Liver (tissue), 9 donors: ENCODE data around the gene NDOR1. TPM values are rescaled to one million over a fixed set of nuclear protein-coding genes. Genes with fewer than 3 reads are reported as not detected.

Experiments used
- DNase-seq: peaks from one replicate; pipeline ENCODE4 v3.0.0-alpha.2; 2017; ENCODE audit warnings: low spot score
- H3K27ac ChIP-seq, 2 donors: one replicate each; pipeline ENCODE4 v1.7.0; 2013; ENCODE audit warnings: inconsistent platforms in 2 of 2, low read length in 2 of 2, control low read depth in 1 of 2, low read depth in 1 of 2, mild to moderate bottlenecking in 1 of 2
- H3K27me3 ChIP-seq, 4 donors: one replicate each; pipeline versions ENCODE4 v1.6.1 to v1.7.0; 2013; ENCODE audit warnings: low read length in 3 of 4, inconsistent platforms in 1 of 4, mild to moderate bottlenecking in 1 of 4, moderate library complexity in 1 of 4; ENCODE audit not compliant: control insufficient read depth in 4 of 4, insufficient read depth in 4 of 4
- H3K36me3 ChIP-seq, 4 donors: one replicate each; pipeline versions ENCODE4 v1.6.1 to v1.7.0; 2013; ENCODE audit warnings: low read length in 3 of 4, mild to moderate bottlenecking in 3 of 4, low read depth in 1 of 4, moderate library complexity in 1 of 4; ENCODE audit not compliant: control insufficient read depth in 4 of 4, insufficient read depth in 3 of 4
- H3K4me1 ChIP-seq, 4 donors: one replicate each; pipeline versions ENCODE4 v1.6.1 to v1.7.0; 2013; ENCODE audit warnings: low read length in 3 of 4, mild to moderate bottlenecking in 3 of 4, moderate library complexity in 1 of 4; ENCODE audit not compliant: control insufficient read depth in 4 of 4, insufficient read depth in 4 of 4
- H3K4me3 ChIP-seq, 3 donors: one replicate each; pipeline versions ENCODE4 v1.6.1 to v1.7.0; 2013; ENCODE audit warnings: low read length in 3 of 3, control low read depth in 1 of 3, low read depth in 1 of 3, mild to moderate bottlenecking in 1 of 3
- H3K9ac ChIP-seq, 2 donors: one replicate each; pipeline ENCODE4 v1.7.0; 2013; ENCODE audit warnings: low read length in 2 of 2, mild to moderate bottlenecking in 2 of 2, moderate library complexity in 2 of 2, control low read depth in 1 of 2, low read depth in 1 of 2
- H3K9me3 ChIP-seq, 4 donors: one replicate each; pipeline versions ENCODE4 v1.6.1 to v1.7.0; 2013; ENCODE audit warnings: low read length in 3 of 4; ENCODE audit not compliant: control insufficient read depth in 4 of 4
- EGR1 ChIP-seq, 2 donors: IDR thresholded peaks; 2 replicates each; pipeline ENCODE4 v1.6.1; 2016 to 2018; ENCODE audit warnings: antibody characterized with exemption in 2 of 2, low read depth in 2 of 2
- FOXA1 ChIP-seq: IDR thresholded peaks from 2 replicates; pipeline ENCODE4 v1.6.1; 2016; ENCODE audit warnings: antibody characterized with exemption
- FOXA2 ChIP-seq: IDR thresholded peaks from 2 replicates; pipeline ENCODE4 v1.6.1; 2016; ENCODE audit warnings: antibody characterized with exemption
- GABPA ChIP-seq, 2 donors: IDR thresholded peaks in 1 of 2; conservative IDR thresholded peaks in 1 of 2; 2 replicates each; pipeline ENCODE4 v1.6.1; 2016; ENCODE audit warnings: antibody characterized with exemption in 2 of 2, mild to moderate bottlenecking in 1 of 2, moderate library complexity in 1 of 2
- HNF4A ChIP-seq, 2 donors: conservative IDR thresholded peaks; 2 replicates each; pipeline ENCODE4 v1.6.1; 2016; ENCODE audit warnings: antibody characterized with exemption in 2 of 2, mild to moderate bottlenecking in 2 of 2
- HNF4G ChIP-seq: IDR thresholded peaks from 2 replicates; pipeline ENCODE4 v1.6.1; 2016; ENCODE audit warnings: antibody characterized with exemption
- JUND ChIP-seq, 2 donors: IDR thresholded peaks; 2 replicates each; pipeline ENCODE4 v1.6.1; 2016; ENCODE audit warnings: antibody characterized with exemption in 2 of 2
- MAX ChIP-seq: IDR thresholded peaks from 2 replicates; pipeline ENCODE4 v1.6.1; 2016; ENCODE audit warnings: antibody characterized with exemption
- NR2F2 ChIP-seq: IDR thresholded peaks from 2 replicates; pipeline ENCODE4 v1.6.1; 2016; ENCODE audit warnings: antibody characterized with exemption
- RAD21 ChIP-seq, 2 donors: IDR thresholded peaks; 2 replicates each; pipeline ENCODE4 v1.6.1; 2016; ENCODE audit warnings: antibody characterized with exemption in 2 of 2, mild to moderate bottlenecking in 2 of 2
- REST ChIP-seq: IDR thresholded peaks from 2 replicates; pipeline ENCODE4 v1.6.1; 2016; ENCODE audit warnings: antibody characterized with exemption, mild to moderate bottlenecking
- RXRA ChIP-seq, 2 donors: IDR thresholded peaks; 2 replicates each; pipeline ENCODE4 v1.6.1; 2017 to 2018; ENCODE audit warnings: antibody characterized with exemption in 2 of 2, mild to moderate bottlenecking in 1 of 2
- SP1 ChIP-seq: IDR thresholded peaks from 2 replicates; pipeline ENCODE4 v1.6.1; 2018; ENCODE audit warnings: antibody characterized with exemption, mild to moderate bottlenecking
- TAF1 ChIP-seq: conservative IDR thresholded peaks from 2 replicates; pipeline ENCODE4 v1.6.1; 2016; ENCODE audit warnings: antibody characterized with exemption, mild to moderate bottlenecking
- YY1 ChIP-seq: IDR thresholded peaks from 2 replicates; pipeline ENCODE4 v1.6.1; 2016; ENCODE audit warnings: antibody characterized with exemption, mild to moderate bottlenecking
- whole genome bisulfite sequencing: extraction: QIAGEN DNeasy Blood & Tissue Kit; methylation state at CpG from one replicate; pipeline ENCODE4 v1.1.7; 2013; 5-methylcytosine and 5-hydroxymethylcytosine counted together
- polyA plus RNA-seq, 2 donors: library from polyadenylated mRNA; stranded (reverse) in 1 of 2; unstranded in 1 of 2; fragments of 200-250 nt in 1 of 2; fragments of >200 nt in 1 of 2; fragmentation: Nextera tagmentation in 1 of 2; extraction: Ambion mirVana in 1 of 2; gene quantifications; one replicate each; pipeline versions ENCODE4 v1.2.1 to v1.2.3, GENCODE V29; 2013 to 2015
- total RNA-seq, 2 donors: library from RNA; depleted of rRNA; stranded (reverse); fragments of >200 nt; gene quantifications; one replicate each; pipeline ENCODE4 v1.2.3, GENCODE V29; 2014
- TF ChIP-seq, protein P1 (sequence below): IDR thresholded peaks from 2 replicates; pipeline ENCODE4 v1.6.1; 2016; ENCODE audit warnings: antibody characterized with exemption
- TF ChIP-seq, protein P2 (sequence below): fragments of 150-350 bp; IDR thresholded peaks from 2 replicates; pipeline ENCODE4 v1.5.1; 2017; ENCODE audit warnings: improper control_type of control experiment, low read depth, low read length; ENCODE audit not compliant: missing input control
- TF ChIP-seq, protein P3 (sequence below): IDR thresholded peaks from 2 replicates; pipeline ENCODE4 v1.6.1; 2016; ENCODE audit warnings: antibody characterized with exemption
- donor health status: healthy.
- donor health status: healthy.
- donor health status: healthy.
- donor health status: healthy.
- donor health status: healthy.

The NDOR1 gene
- total and polyA plus RNA-seq, 4 donors, result 2.5 to 4.7 (median 3.2) TPM

DNA sequence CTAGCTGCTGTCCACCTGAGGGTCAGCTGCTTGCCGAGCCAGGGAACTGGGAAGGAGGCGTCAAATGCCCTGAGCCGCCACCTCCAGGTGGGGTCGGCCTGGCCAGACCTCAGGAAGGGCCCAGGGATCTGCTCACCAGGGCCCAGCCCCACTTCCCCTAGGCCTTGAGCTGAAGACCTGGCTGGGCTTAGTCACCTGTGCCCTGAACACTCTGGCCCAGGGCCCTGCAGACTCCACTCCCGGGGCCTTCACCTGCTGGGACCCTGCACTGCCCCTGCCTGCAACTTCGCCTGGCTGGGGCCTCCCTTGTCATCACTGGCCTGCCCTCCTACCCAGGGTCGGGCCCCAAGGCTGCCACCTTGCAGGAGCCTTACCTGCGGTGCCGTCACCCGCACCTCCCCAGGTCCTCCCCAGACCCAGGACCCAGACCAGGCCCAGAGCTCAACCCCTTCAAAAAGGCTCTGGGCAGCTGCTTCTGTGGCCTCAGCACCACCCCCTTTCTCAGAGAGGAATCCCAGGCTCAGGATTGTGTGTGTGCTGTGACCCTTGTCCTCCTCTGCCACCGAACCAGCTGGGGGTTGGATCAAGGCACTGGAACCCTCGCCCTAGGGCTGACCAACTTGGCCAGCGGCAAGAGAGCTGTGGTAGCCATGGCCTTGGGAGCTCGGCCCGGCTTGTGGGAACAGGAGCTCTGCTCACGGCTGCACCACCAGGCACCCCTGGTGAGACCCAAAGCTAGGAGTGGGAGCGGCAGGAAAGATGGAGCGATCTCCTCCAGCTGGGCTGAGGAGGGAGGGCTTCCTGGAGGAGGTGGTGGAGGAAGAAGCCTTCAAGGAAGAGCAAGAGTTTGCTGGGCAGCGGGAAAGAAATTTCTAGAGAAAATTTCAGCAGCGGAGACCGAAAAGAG lies 48.5 kb downstream of the NDOR1 start:
- H3K9me3 ChIP-seq, result no peaks in the 10 kb centered on the region

More for the DNA sequence above, 48.5 kb downstream of the NDOR1 start:
- H3K9ac ChIP-seq, result peak overlapping the region; percentile 7 to 34
- H3K27me3 ChIP-seq, result no peaks in the 10 kb centered on the region
- peak overlapping the region; percentile 83 to 98 (median 92) for H3K4me3 ChIP-seq
- TF ChIP-seq MAX (no peak), TAF1 (no peak), GABPA (IDR thresholded peaks at IDR 0.05 in 1 of 2, conservative IDR thresholded peaks at IDR 0.05 in 1 of 2) (no peak), YY1 (no peak), JUND (IDR thresholded peaks at IDR 0.05) (no peak), FOXA1 (no peak), RAD21 (IDR thresholded peaks at IDR 0.05) (no peak), SP1 (peak; percentile 62), FOXA2 (no peak), NR2F2 (no peak), EGR1 (IDR thresholded peaks at IDR 0.05; ENCODE audit: low read depth in 2 of 2) (no peak), RXRA (IDR thresholded peaks at IDR 0.05) (peak; percentile 55 to 56), HNF4A (conservative IDR thresholded peaks at IDR 0.05) (peak; percentile 53 to 71), HNF4G (no peak), REST (no peak)
- TF ChIP-seq, protein P1, sequence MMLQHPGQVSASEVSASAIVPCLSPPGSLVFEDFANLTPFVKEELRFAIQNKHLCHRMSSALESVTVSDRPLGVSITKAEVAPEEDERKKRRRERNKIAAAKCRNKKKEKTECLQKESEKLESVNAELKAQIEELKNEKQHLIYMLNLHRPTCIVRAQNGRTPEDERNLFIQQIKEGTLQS, result no peak
- TF ChIP-seq, protein P2, sequence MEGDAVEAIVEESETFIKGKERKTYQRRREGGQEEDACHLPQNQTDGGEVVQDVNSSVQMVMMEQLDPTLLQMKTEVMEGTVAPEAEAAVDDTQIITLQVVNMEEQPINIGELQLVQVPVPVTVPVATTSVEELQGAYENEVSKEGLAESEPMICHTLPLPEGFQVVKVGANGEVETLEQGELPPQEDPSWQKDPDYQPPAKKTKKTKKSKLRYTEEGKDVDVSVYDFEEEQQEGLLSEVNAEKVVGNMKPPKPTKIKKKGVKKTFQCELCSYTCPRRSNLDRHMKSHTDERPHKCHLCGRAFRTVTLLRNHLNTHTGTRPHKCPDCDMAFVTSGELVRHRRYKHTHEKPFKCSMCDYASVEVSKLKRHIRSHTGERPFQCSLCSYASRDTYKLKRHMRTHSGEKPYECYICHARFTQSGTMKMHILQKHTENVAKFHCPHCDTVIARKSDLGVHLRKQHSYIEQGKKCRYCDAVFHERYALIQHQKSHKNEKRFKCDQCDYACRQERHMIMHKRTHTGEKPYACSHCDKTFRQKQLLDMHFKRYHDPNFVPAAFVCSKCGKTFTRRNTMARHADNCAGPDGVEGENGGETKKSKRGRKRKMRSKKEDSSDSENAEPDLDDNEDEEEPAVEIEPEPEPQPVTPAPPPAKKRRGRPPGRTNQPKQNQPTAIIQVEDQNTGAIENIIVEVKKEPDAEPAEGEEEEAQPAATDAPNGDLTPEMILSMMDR, result no peak
- TF ChIP-seq, protein P3, sequence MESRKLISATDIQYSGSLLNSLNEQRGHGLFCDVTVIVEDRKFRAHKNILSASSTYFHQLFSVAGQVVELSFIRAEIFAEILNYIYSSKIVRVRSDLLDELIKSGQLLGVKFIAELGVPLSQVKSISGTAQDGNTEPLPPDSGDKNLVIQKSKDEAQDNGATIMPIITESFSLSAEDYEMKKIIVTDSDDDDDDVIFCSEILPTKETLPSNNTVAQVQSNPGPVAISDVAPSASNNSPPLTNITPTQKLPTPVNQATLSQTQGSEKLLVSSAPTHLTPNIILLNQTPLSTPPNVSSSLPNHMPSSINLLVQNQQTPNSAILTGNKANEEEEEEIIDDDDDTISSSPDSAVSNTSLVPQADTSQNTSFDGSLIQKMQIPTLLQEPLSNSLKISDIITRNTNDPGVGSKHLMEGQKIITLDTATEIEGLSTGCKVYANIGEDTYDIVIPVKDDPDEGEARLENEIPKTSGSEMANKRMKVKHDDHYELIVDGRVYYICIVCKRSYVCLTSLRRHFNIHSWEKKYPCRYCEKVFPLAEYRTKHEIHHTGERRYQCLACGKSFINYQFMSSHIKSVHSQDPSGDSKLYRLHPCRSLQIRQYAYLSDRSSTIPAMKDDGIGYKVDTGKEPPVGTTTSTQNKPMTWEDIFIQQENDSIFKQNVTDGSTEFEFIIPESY, result no peak
- DNase-seq, result no peak
- H3K4me1 ChIP-seq, result peaks cover 10 to 34% (median 21%) of the 10 kb centered on the region in 4 donors
- H3K36me3 ChIP-seq, result peaks cover 3 to 4% (median 4%) of the 10 kb centered on the region in 4 donors
- WGBS, result 44% methylated on average over 21 of the region's 21 CpGs
- H3K27ac ChIP-seq, result peak overlapping the region in 1 of 2 donors; percentile 64
